ENCODE data around the gene FRMD1. TPM values are rescaled to one million over a fixed set of nuclear protein-coding genes. Genes with fewer than 3 reads are reported as not detected.

The FRMD1 gene
- total and polyA plus RNA-seq, 2 of the 8 experiments (the other 6 are each of a cell fraction or from before 2014, with no cell fraction given) = 0.36 TPM; not detected in 1

DNA sequence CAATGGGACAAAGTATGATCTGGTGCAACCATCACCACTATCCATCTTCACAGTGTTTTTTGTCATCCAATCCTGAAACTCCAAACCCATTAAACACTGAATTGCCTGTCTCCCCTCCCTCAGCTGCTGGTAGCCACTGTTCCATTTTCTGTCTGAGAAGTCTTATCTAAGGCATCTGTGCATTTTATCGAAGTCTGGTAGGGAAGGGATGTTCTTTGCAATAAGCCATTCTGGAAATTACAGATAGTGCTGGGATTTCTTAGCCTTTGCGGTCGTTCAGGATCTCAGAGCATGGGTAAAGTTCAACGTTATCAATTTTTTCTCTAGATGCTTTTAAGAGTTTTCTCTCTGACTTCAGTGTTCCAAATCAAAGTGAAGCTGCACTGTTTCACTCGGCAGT is 57.4 kb downstream of the FRMD1 start:
- 88% methylated on average over 5 of the region's 5 CpGs; no CpG with 5 or more reads in 1 of the 2 experiments for WGBS, 2 experiments (ENCODE audit: extremely low coverage in 1 of 2, insufficient coverage in 1 of 2, insufficient read length in 1 of 2, insufficient replicate concordance in 2 of 2, low coverage in 1 of 2, low lambda C conversion rate in 2 of 2, missing lambda C conversion rate in 1 of 2)
- no peak overlapping the region for H3K56ac ChIP-seq (replicated peaks; ENCODE audit: insufficient read length, low read depth, low read length)
- no peak overlapping the region for H2BK120ac ChIP-seq (replicated peaks; ENCODE audit: low read depth, low read length)
- no peak overlapping the region for H2AK5ac ChIP-seq (ENCODE audit: low read depth, low read length)
- no peak overlapping the region for H2BK15ac ChIP-seq (ENCODE audit: low read length)
- no peak overlapping the region for H4K8ac ChIP-seq (ENCODE audit: extremely low read depth, insufficient read depth, low read length)
- no peak overlapping the region for H2BK12ac ChIP-seq (ENCODE audit: low read depth, low read length)
- no peak overlapping the region for H3K14ac ChIP-seq (ENCODE audit: insufficient read length)
- no peak overlapping the region for H2AFZ ChIP-seq (ENCODE audit: low read length)
- H3K9me3 ChIP-seq (ENCODE audit: insufficient read depth in 2 of 2, low read depth in 1 of 2, low read length in 1 of 2) = no peaks in the 10 kb centered on the region
- H4K91ac ChIP-seq (replicated peaks; ENCODE audit: insufficient read length, low read length) = no peak overlapping the region
- DNase-seq (ENCODE audit: low read depth in 1 of 2, low spot score in 2 of 2) (no peak), FAIRE-seq (no peak)
- H3K4me1 ChIP-seq (replicated peaks in 1 of 4; ENCODE audit: control insufficient read depth in 3 of 4, insufficient read depth in 4 of 4, low read length in 3 of 4) = peaks cover 0 to 5% (median 1%) of the 10 kb centered on the region in 4 experiments; a peak in 4 of 7 replicates
- no peak overlapping the region for H4K5ac ChIP-seq (ENCODE audit: insufficient read length, low read depth, low read length)
- H3K23ac ChIP-seq (ENCODE audit: insufficient read length) = no peak overlapping the region
- no peaks in the 10 kb centered on the region for H3K79me2 ChIP-seq (ENCODE audit: control insufficient read depth in 1 of 2, insufficient read depth in 2 of 2, low read length in 2 of 2)
- H3K36me3 ChIP-seq (ENCODE audit: control insufficient read depth in 2 of 4, insufficient read depth in 4 of 4, low read length in 3 of 4) = no peaks in the 10 kb centered on the region
- H3K27me3 ChIP-seq (replicated peaks in 1 of 4; ENCODE audit: control insufficient read depth in 3 of 4, extremely low read depth in 1 of 4, insufficient read depth in 3 of 4, low read length in 3 of 4) = no peaks in the 10 kb centered on the region
- no peak overlapping the region for H3K4me2 ChIP-seq (ENCODE audit: insufficient read depth in 1 of 2, low read depth in 2 of 2, low read length in 2 of 2)
- H3K27ac ChIP-seq (ENCODE audit: low read depth, low read length) = no peak overlapping the region
- no peak overlapping the region for H3K9ac ChIP-seq (replicated peaks in 1 of 4; ENCODE audit: extremely low read depth in 1 of 4, low read depth in 3 of 4, low read length in 3 of 4)
- no peak overlapping the region for H3K4me3 ChIP-seq (ENCODE audit: extremely low read depth in 1 of 4, insufficient read depth in 2 of 4, low read depth in 3 of 4, low read length in 4 of 4)
- H4K20me1 ChIP-seq (replicated peaks in 1 of 2; ENCODE audit: control insufficient read depth in 1 of 2, insufficient read depth in 2 of 2, low read length in 2 of 2) = no peaks in the 10 kb centered on the region
- no peak overlapping the region for H2BK5ac ChIP-seq (ENCODE audit: low read depth, low read length)
- CTCF ChIA-PET (ENCODE audit: partially characterized antibody) = interaction anchor here (0.9 to 1.4 kb wide), 4 partner anchors 8 to 42 kb away, joined by 3 to 7 read pairs (median 4); no protein-coding TSS in a partner anchor
- POLR2A ChIA-PET (ENCODE audit: partially characterized antibody) = no interaction called here
- H2BK20ac ChIP-seq (ENCODE audit: low read length) = no peak overlapping the region
- peaks cover 2% of the 10 kb centered on the region; the same call in 1 of the 2 replicates for H3K23me2 ChIP-seq (ENCODE audit: low read depth, low read length)
- no peak overlapping the region for H3K4ac ChIP-seq (replicated peaks; ENCODE audit: insufficient read length, low read depth, low read length)
- no peaks in the 10 kb centered on the region for H3K79me1 ChIP-seq (ENCODE audit: low read depth, low read length)
- H3K18ac ChIP-seq (ENCODE audit: extremely low read depth, low read length) = no peak overlapping the region
- no peak for TF ChIP-seq SAP30 (IDR thresholded peaks at IDR 0.05; ENCODE audit: insufficient read depth, insufficient replicate concordance, low read length)
- TF ChIP-seq MAFK (IDR thresholded peaks at IDR 0.05; ENCODE audit: low read depth, low read length) = no peak
- no peak for TF ChIP-seq NANOG (IDR thresholded peaks at IDR 0.05; ENCODE audit: insufficient read depth, low read depth, low read length, poor library complexity, severe bottlenecking)
- TF ChIP-seq, protein P1, sequence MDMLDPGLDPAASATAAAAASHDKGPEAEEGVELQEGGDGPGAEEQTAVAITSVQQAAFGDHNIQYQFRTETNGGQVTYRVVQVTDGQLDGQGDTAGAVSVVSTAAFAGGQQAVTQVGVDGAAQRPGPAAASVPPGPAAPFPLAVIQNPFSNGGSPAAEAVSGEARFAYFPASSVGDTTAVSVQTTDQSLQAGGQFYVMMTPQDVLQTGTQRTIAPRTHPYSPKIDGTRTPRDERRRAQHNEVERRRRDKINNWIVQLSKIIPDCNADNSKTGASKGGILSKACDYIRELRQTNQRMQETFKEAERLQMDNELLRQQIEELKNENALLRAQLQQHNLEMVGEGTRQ (IDR thresholded peaks at IDR 0.05; ENCODE audit: low read length) = no peak
- TF ChIP-seq PHF8 (conservative IDR thresholded peaks at IDR 0.05; ENCODE audit: low read depth, low read length) = no peak
- TF ChIP-seq SP1 (IDR thresholded peaks at IDR 0.05; ENCODE audit: low read depth, low read length) = no peak
- TF ChIP-seq KDM1A (IDR thresholded peaks at IDR 0.05; ENCODE audit: borderline replicate concordance, low read length) = no peak
- no peak for TF ChIP-seq EGR1 (IDR thresholded peaks at IDR 0.05; ENCODE audit: borderline replicate concordance, low read depth, low read length)
- TF ChIP-seq RAD21 (IDR thresholded peaks at IDR 0.05 in 1 of 2, conservative IDR thresholded peaks at IDR 0.05 in 1 of 2; ENCODE audit: low read depth in 2 of 2, low read length in 2 of 2) = no peak
- no peak for TF ChIP-seq SP2 (IDR thresholded peaks at IDR 0.05; ENCODE audit: low read length)
- no peak for TF ChIP-seq NRF1 (IDR thresholded peaks at IDR 0.05; ENCODE audit: low read depth, low read length)
- TF ChIP-seq POU5F1 (IDR thresholded peaks at IDR 0.05; ENCODE audit: low read depth, low read length) = no peak
- TF ChIP-seq CTBP2 (IDR thresholded peaks at IDR 0.05; ENCODE audit: borderline replicate concordance, insufficient read depth, insufficient read length, low read length) = no peak
